Neural cell (in vitro differentiated cells): ENCODE results near the gene ATXN10.

Experiments used
- CTCF ChIP-seq: fragments of 450-650 bp; IDR thresholded peaks from 2 replicates; pipeline ENCODE4 v1.5.1; 2014; ENCODE audit warnings: antibody characterized with exemption, mild to moderate bottlenecking, moderate library complexity; ENCODE audit not compliant: poor library complexity, severe bottlenecking
- POLR2AphosphoS5 ChIP-seq: IDR thresholded peaks from 2 replicates; pipeline ENCODE4 v1.6.1; 2012
- TAF1 ChIP-seq: IDR thresholded peaks from 2 replicates; pipeline ENCODE4 v1.6.1; 2012; ENCODE audit warnings: low read depth

GRCh38 chr22:45840483-45840882 is 168.8 kb downstream of the ATXN10 start:
- no peak for TF ChIP-seq CTCF
- TF ChIP-seq POLR2AphosphoS5 = no peak
- TF ChIP-seq TAF1 = no peak
